Mucosa of descending colon (tissue), 3 donors: ENCODE results near the gene GPM6B. TPM values are rescaled to one million over a fixed set of nuclear protein-coding genes. Genes with fewer than 3 reads are reported as not detected.

ENCODE experiments used
- ATAC-seq: fragments of 200-7000 bp; cut with Tn5 transposase; one replicate; pipeline ENCODE4 v1.9.1; 2020; ENCODE audit warnings: mild to moderate bottlenecking, moderate library complexity
- DNase-seq, 3 donors: peaks; one replicate each; pipeline ENCODE4 v3.0.0-alpha.2; 2020
- H3K36me3 ChIP-seq: fragments of 200-600 bp; one replicate; pipeline ENCODE4 v1.8.0; 2021; ENCODE audit warnings: low read depth, mild to moderate bottlenecking
- H3K4me1 ChIP-seq: fragments of 200-600 bp; one replicate; pipeline ENCODE4 v1.8.0; 2021; ENCODE audit warnings: low read depth, mild to moderate bottlenecking
- H3K4me3 ChIP-seq: fragments of 200-600 bp; one replicate; pipeline ENCODE4 v1.8.0; 2021; ENCODE audit warnings: mild to moderate bottlenecking
- H3K9me3 ChIP-seq: fragments of 200-600 bp; one replicate; pipeline ENCODE4 v1.8.0; 2021; ENCODE audit warnings: mild to moderate bottlenecking
- CTCF ChIP-seq: fragments of 200-600 bp; IDR thresholded peaks from one replicate; pipeline ENCODE4 v1.8.0; 2022; ENCODE audit warnings: antibody characterized with exemption, mild to moderate bottlenecking
- intact Hi-C, 2 donors: fragments of 100-400 bp; cut with DNase I in 1 of 2; cut with micrococcal nuclease in 1 of 2; formaldehyde crosslinking; loops; one replicate each; pipeline versions ENCODE4 v1.11.0 to v1.11.1; 2022; cut with DNase I, micrococcal nuclease
- total RNA-seq, 3 donors: library from RNA; stranded (reverse); fragmentation: NEBNext Ultra II Directional in 2 of 3; extraction: Animal tissue kit (Norgen Biotek cat#: 25700) in 2 of 3; gene quantifications; one replicate each; pipeline versions ENCODE4 v1.2.1 to v1.2.4, GENCODE V29; 2021 to 2023
- donor health status: DM: no; HTN: no; CAD: no; lungs with moderate emphysema.
- donor health status: DM: no; HTN: no; CAD: no.
- donor health status: DM: no; HTN: yes; CAD: no.

The GPM6B gene
- total RNA-seq, 3 donors from 2014 or later: 1.3 to 34.1 (median 4.4) TPM

GRCh38 chrX:13791145-13791544 lies 25.7 kb downstream of the GPM6B start:
- Histone ChIP-seq H3K36me3 (no peaks in the 10 kb centered on the region), H3K4me1 (no peaks in the 10 kb centered on the region), H3K4me3 (no peak overlapping the region), H3K9me3 (no peaks in the 10 kb centered on the region)
- ATAC-seq (no peak), DNase-seq (no peak)
- intact Hi-C loops: no loop called here
- TF ChIP-seq CTCF: no peak

- Histone ChIP-seq H3K4me3 (no peak overlapping the region), H3K4me1 (no peaks in the 10 kb centered on the region), H3K9me3 (no peaks in the 10 kb centered on the region), H3K36me3 (no peaks in the 10 kb centered on the region)
- intact Hi-C loops: no loop called here
- ATAC-seq (no peak), DNase-seq (no peak)
- no peak for TF ChIP-seq CTCF
These were observed 26.4 kb downstream of the GPM6B start for GRCh38 chrX:13790206-13791131.

GRCh38 chrX:13786048-13786447 lies 30.8 kb downstream of the GPM6B start:
- intact Hi-C loops: no loop called here
- H3K36me3 ChIP-seq: no peaks in the 10 kb centered on the region
- no peak for TF ChIP-seq CTCF
- H3K9me3 ChIP-seq: no peaks in the 10 kb centered on the region
- H3K4me3 ChIP-seq: no peak overlapping the region
- ATAC-seq: no peak
- H3K4me1 ChIP-seq: no peaks in the 10 kb centered on the region
- no peak for DNase-seq

GRCh38 chrX:13780868-13781427 lies 35.9 kb downstream of the GPM6B start:
- Histone ChIP-seq H3K36me3 (no peaks in the 10 kb centered on the region), H3K4me1 (no peaks in the 10 kb centered on the region), H3K9me3 (no peaks in the 10 kb centered on the region), H3K4me3 (no peak overlapping the region)
- TF ChIP-seq CTCF: no peak
- no peak for DNase-seq
- no peak for ATAC-seq
- intact Hi-C loops: no loop called here

GRCh38 chrX:13778916-13779315 lies 38.0 kb downstream of the GPM6B start:
- no peaks in the 10 kb centered on the region for H3K4me1 ChIP-seq
- no peaks in the 10 kb centered on the region for H3K36me3 ChIP-seq
- no peak overlapping the region for H3K4me3 ChIP-seq
- intact Hi-C loops: no loop called here
- ATAC-seq (no peak), DNase-seq (no peak)
- no peak for TF ChIP-seq CTCF
- no peaks in the 10 kb centered on the region for H3K9me3 ChIP-seq
